Measurements from ENCODE around the gene ATG10.
"Not testable (repeated sequence)": the region's sequence is repeated elsewhere in the genome, so short reads cannot be mapped to it uniquely, and the experiment has no call there.

ATG10 gene

GRCh38 chr5:82107267-82107666 lies 135.4 kb downstream of the ATG10 start:
- H3K27ac ChIP-seq, result peak overlapping the region; percentile 20
- H3K9ac ChIP-seq, result no peak overlapping the region

GRCh38 chr5:82109013-82109412 lies 137.2 kb downstream of the ATG10 start:
- no peak overlapping the region for H3K4me2 ChIP-seq (ENCODE audit: low read length)
- TF ChIP-seq CTCF (IDR thresholded peaks at IDR 0.05), result no peak
- H3K79me2 ChIP-seq, result no peaks in the 10 kb centered on the region
- H3K27me3 ChIP-seq (ENCODE audit: control insufficient read depth, insufficient read depth, low read length), result no peaks in the 10 kb centered on the region
- peak overlapping the region; percentile 8 for H2AFZ ChIP-seq
- H3K9ac ChIP-seq, result no peak overlapping the region
- no peak overlapping the region for H3K4me3 ChIP-seq (ENCODE audit: low read depth, low read length)
- no peaks in the 10 kb centered on the region for H3K9me3 ChIP-seq (ENCODE audit: control insufficient read depth, low read length)
- H3K4me1 ChIP-seq, result peaks cover 21% of the 10 kb centered on the region
- no peak overlapping the region for H3K27ac ChIP-seq
- no peaks in the 10 kb centered on the region for H3K36me3 ChIP-seq (ENCODE audit: control insufficient read depth, insufficient read depth, low read length)

More at GRCh38 chr5:82107267-82107666, 135.4 kb downstream of the ATG10 start:
- peak overlapping the region; percentile 63 for H2AFZ ChIP-seq
- no peak overlapping the region for H3K4me3 ChIP-seq (ENCODE audit: low read depth, low read length)
- H3K27me3 ChIP-seq (ENCODE audit: control insufficient read depth, insufficient read depth, low read length), result no peaks in the 10 kb centered on the region
- H3K4me1 ChIP-seq, result peaks cover 21% of the 10 kb centered on the region
- H3K79me2 ChIP-seq, result no peaks in the 10 kb centered on the region
- TF ChIP-seq CTCF (IDR thresholded peaks at IDR 0.05), result peak; percentile 50
- H3K9me3 ChIP-seq (ENCODE audit: control insufficient read depth, low read length), result no peaks in the 10 kb centered on the region
- no peaks in the 10 kb centered on the region for H3K36me3 ChIP-seq (ENCODE audit: control insufficient read depth, insufficient read depth, low read length)
- peak overlapping the region; percentile 22 for H3K4me2 ChIP-seq (ENCODE audit: low read length)

- not testable (repeated sequence) for H3K9me3 ChIP-seq (ENCODE audit: control insufficient read depth, low read length); H3K9ac ChIP-seq; H3K27ac ChIP-seq; H3K27me3 ChIP-seq (ENCODE audit: control insufficient read depth, insufficient read depth, low read length); H3K36me3 ChIP-seq (ENCODE audit: control insufficient read depth, insufficient read depth, low read length); H3K4me2 ChIP-seq (ENCODE audit: low read length); H3K4me3 ChIP-seq (ENCODE audit: low read depth, low read length); H2AFZ ChIP-seq; H3K79me2 ChIP-seq
- H3K4me1 ChIP-seq, result peaks cover 21% of the 10 kb centered on the region
Observed at GRCh38 chr5:82109915-82110314, 138.1 kb downstream of the ATG10 start.

GRCh38 chr5:82111191-82111590 lies 139.4 kb downstream of the ATG10 start:
- peak overlapping the region; percentile 13 for H2AFZ ChIP-seq
- H3K36me3 ChIP-seq (ENCODE audit: control insufficient read depth, insufficient read depth, low read length), result no peaks in the 10 kb centered on the region
- TF ChIP-seq CTCF (IDR thresholded peaks at IDR 0.05), result no peak
- H3K27me3 ChIP-seq (ENCODE audit: control insufficient read depth, insufficient read depth, low read length), result no peaks in the 10 kb centered on the region
- H3K27ac ChIP-seq, result no peak overlapping the region
- H3K9me3 ChIP-seq (ENCODE audit: control insufficient read depth, low read length), result no peaks in the 10 kb centered on the region
- H3K4me2 ChIP-seq (ENCODE audit: low read length), result no peak overlapping the region
- H3K4me3 ChIP-seq (ENCODE audit: low read depth, low read length), result no peak overlapping the region
- H3K4me1 ChIP-seq, result peaks cover 18% of the 10 kb centered on the region
- no peak overlapping the region for H3K9ac ChIP-seq
- peaks cover 3% of the 10 kb centered on the region for H3K79me2 ChIP-seq

GRCh38 chr5:82115858-82116257 lies 144.0 kb downstream of the ATG10 start:
- no peak for TF ChIP-seq CTCF (IDR thresholded peaks at IDR 0.05)
- H3K4me2 ChIP-seq (ENCODE audit: low read length), result no peak overlapping the region
- H3K79me2 ChIP-seq, result peaks cover 7% of the 10 kb centered on the region
- H3K9me3 ChIP-seq (ENCODE audit: control insufficient read depth, low read length), result no peaks in the 10 kb centered on the region
- no peaks in the 10 kb centered on the region for H3K27me3 ChIP-seq (ENCODE audit: control insufficient read depth, insufficient read depth, low read length)
- H3K4me3 ChIP-seq (ENCODE audit: low read depth, low read length), result no peak overlapping the region
- H3K4me1 ChIP-seq, result no peaks in the 10 kb centered on the region
- no peak overlapping the region for H2AFZ ChIP-seq
- no peak overlapping the region for H3K9ac ChIP-seq
- no peak overlapping the region for H3K27ac ChIP-seq
- H3K36me3 ChIP-seq (ENCODE audit: control insufficient read depth, insufficient read depth, low read length), result no peaks in the 10 kb centered on the region
